G401 (cell line): ENCODE data around the gene PRPF38B. TPM values are rescaled to one million over a fixed set of nuclear protein-coding genes. Genes with fewer than 3 reads are reported as not detected.

Source experiments
- DNase-seq: peaks from one replicate; pipeline ENCODE4 v3.0.0-alpha.2; 2015; ENCODE audit warnings: low spot score
- in situ Hi-C: cut with HindIII; loops from 2 replicates; pipeline ENCODE4 v1.10.0; 2016; ENCODE audit warnings: low sequenced_read_pairs, mixed read lengths
- total RNA-seq: library from RNA; depleted of rRNA; stranded (reverse); fragments of >200 nt; shearing (Covaris generic); gene quantifications from 2 replicates; pipeline ENCODE4 v1.2.3, GENCODE V29; 2014

Gene PRPF38B
- total RNA-seq, 1 experiment from 2014 or later: 18.9 TPM

- in situ Hi-C loops: no loop called here
- no peak for DNase-seq
Measured at GRCh38 chr1:108712606-108713150, 20.6 kb downstream of the PRPF38B start, which contains the start of gene FNDC7. Gene FNDC7, plus strand, starts transcription at chr1:108712908. Its CDS starts 26 bp downstream, at chr1:108712934.

GRCh38 chr1:108715932-108716331 lies 23.8 kb downstream of the PRPF38B start:
- in situ Hi-C loops: no loop called here
- no peak for DNase-seq

- no peak for DNase-seq
- in situ Hi-C loops: no loop called here
Measured at GRCh38 chr1:108716437-108717230, 24.5 kb downstream of the PRPF38B start.

- DNase-seq: no peak
- in situ Hi-C loops: no loop called here
Measured at GRCh38 chr1:108717774-108718316, 25.7 kb downstream of the PRPF38B start.

GRCh38 chr1:108718927-108719655 lies 27.0 kb downstream of the PRPF38B start:
- in situ Hi-C loops: no loop called here
- peak; percentile 60 for DNase-seq

GRCh38 chr1:108719656-108720435 lies 27.7 kb downstream of the PRPF38B start:
- DNase-seq: no peak
- in situ Hi-C loops: no loop called here

- in situ Hi-C loops: no loop called here
- no peak for DNase-seq
Measured at GRCh38 chr1:108722292-108722691, 30.2 kb downstream of the PRPF38B start.

GRCh38 chr1:108725906-108726305 lies 33.8 kb downstream of the PRPF38B start:
- in situ Hi-C loops: no loop called here

GRCh38 chr1:108728327-108728923 lies 36.3 kb downstream of the PRPF38B start:
- DNase-seq: no peak
- in situ Hi-C loops: no loop called here

More at GRCh38 chr1:108725906-108726305, 33.8 kb downstream of the PRPF38B start:
- no peak for DNase-seq

- in situ Hi-C loops: no loop called here
- no peak for DNase-seq
Measured at GRCh38 chr1:108729481-108729880, 37.4 kb downstream of the PRPF38B start.

- in situ Hi-C loops: no loop called here
- DNase-seq: no peak
Measured at GRCh38 chr1:108732398-108732797, 40.3 kb downstream of the PRPF38B start.

- in situ Hi-C loops: no loop called here
- DNase-seq: peak; percentile 83
Measured at GRCh38 chr1:108734171-108734865, 42.2 kb downstream of the PRPF38B start.

- no peak for DNase-seq
- in situ Hi-C loops: no loop called here
Measured at GRCh38 chr1:108742253-108742652, 50.1 kb downstream of the PRPF38B start.

- in situ Hi-C loops: no loop called here
- no peak for DNase-seq
Measured at GRCh38 chr1:108745980-108746381, 53.9 kb downstream of the PRPF38B start.

GRCh38 chr1:108746382-108747170 lies 54.5 kb downstream of the PRPF38B start, which contains the start of gene STXBP3:
Gene STXBP3, plus strand, starts transcription at chr1:108746674. Its CDS starts 64 bp downstream, at chr1:108746738.
- DNase-seq: peak; percentile 97
- in situ Hi-C loops: no loop called here

GRCh38 chr1:108747171-108747850 lies 55.2 kb downstream of the PRPF38B start:
- DNase-seq: peak; percentile 84
- in situ Hi-C loops: no loop called here

- no peak for DNase-seq
- in situ Hi-C loops: no loop called here
Measured at GRCh38 chr1:108747898-108748297, 55.8 kb downstream of the PRPF38B start.
